K562 (cell line): ENCODE measurements around the gene CSAD. TPM values are rescaled to one million over a fixed set of nuclear protein-coding genes. Genes with fewer than 3 reads are reported as not detected.

Experiments used
- CTBP1 ChIP-seq: fragments of 450-650 bp; IDR thresholded peaks from 2 replicates; pipeline ENCODE4 v1.6.1; 2016; ENCODE audit warnings: borderline replicate concordance
- CXXC5 ChIP-seq: fragments of 250-450 bp; sonication (Bioruptor Pico); IDR thresholded peaks from 2 replicates; pipeline ENCODE4 v1.8.0; 2022; ENCODE audit warnings: inconsistent platforms, mild to moderate bottlenecking, moderate library complexity
- GABPB1 ChIP-seq: sonication (generic); formaldehyde crosslinking; IDR thresholded peaks from 2 replicates; pipeline ENCODE4 v1.8.0; 2022; ENCODE audit warnings: mild to moderate bottlenecking, missing genetic modification reagents
- KLF16 ChIP-seq: IDR thresholded peaks from 2 replicates; pipeline ENCODE4 v1.6.1; 2016; ENCODE audit warnings: antibody characterized with exemption
- POLR2A ChIP-seq: fragments of 450-650 bp; conservative IDR thresholded peaks from 2 replicates; pipeline ENCODE4 v1.6.1; 2016
- SIX5 ChIP-seq, 2 experiments: IDR thresholded peaks; 2 replicates each; pipeline ENCODE4 v1.6.1; 2011; ENCODE audit warnings: low read length in 2 of 2, borderline replicate concordance in 1 of 2, low read depth in 1 of 2, mild to moderate bottlenecking in 1 of 2, moderate library complexity in 1 of 2; ENCODE audit not compliant: insufficient read depth in 1 of 2
- SMC3 ChIP-seq: conservative IDR thresholded peaks from 2 replicates; pipeline ENCODE4 v1.6.1; 2011; ENCODE audit warnings: low read depth, low read length, improper control_type of control experiment; ENCODE audit not compliant: insufficient read depth
- SUPT5H ChIP-seq: fragments of 450-650 bp; IDR thresholded peaks from 2 replicates; pipeline ENCODE4 v1.6.1; 2016
- ZNF12 ChIP-seq: sonication (generic); formaldehyde crosslinking; IDR thresholded peaks from 2 replicates; pipeline ENCODE4 v1.4.0; 2020; ENCODE audit warnings: mild to moderate bottlenecking, missing genetic modification reagents
- polyA plus RNA-seq, 8 experiments: library from polyadenylated mRNA; depleted of rRNA in 4 of 8; stranded (reverse) in 5 of 8; unstranded in 3 of 8; fragments of >200 nt; fragmentation: Nextera tagmentation in 2 of 8; fragmentation: Illumina TruSeq in 1 of 8; extraction: Ambion mirVana in 2 of 8; extraction: Trizol in 1 of 8; gene quantifications; 2 replicates each; pipeline versions ENCODE4 v1.2.1 to v1.2.3, GENCODE V29; 2011 to 2014; ENCODE audit warnings: inconsistent platforms in 1 of 8, missing spikeins in 1 of 8
- total RNA-seq, 7 experiments: library from RNA; depleted of rRNA in 6 of 7; stranded (reverse); fragments of >200 nt in 6 of 7; fragmentation: Illumina TruSeq in 2 of 7; extraction: Trizol in 2 of 7; gene quantifications; 2 replicates each; pipeline versions ENCODE4 v1.2.1 to v1.2.3, GENCODE V29; 2011 to 2021; ENCODE audit warnings: low replicate concordance in 1 of 7
- TF ChIP-seq, protein P1 (sequence below), 2 experiments: fragments of 450-650 bp; formaldehyde crosslinking in 1 of 2; IDR thresholded peaks; 2 replicates each; pipeline versions ENCODE4 v1.4.0 to v1.6.1; 2014 to 2020; ENCODE audit warnings: mild to moderate bottlenecking in 2 of 2, borderline replicate concordance in 1 of 2, low read depth in 1 of 2
- TF ChIP-seq, protein P2 (sequence below): fragments of 450-650 bp; IDR thresholded peaks from 2 replicates; pipeline ENCODE4 v1.6.1; 2016; ENCODE audit warnings: low read depth, mild to moderate bottlenecking, moderate library complexity
- TF ChIP-seq, protein P3 (sequence below): fragments of 450-650 bp; formaldehyde crosslinking; IDR thresholded peaks from 2 replicates; pipeline ENCODE4 v1.4.0; 2020; ENCODE audit warnings: mild to moderate bottlenecking
- TF ChIP-seq, protein P4 (sequence below): fragments of 250-450 bp; sonication (Bioruptor Pico); IDR thresholded peaks from 2 replicates; pipeline ENCODE4 v1.8.0; 2022; ENCODE audit warnings: inconsistent platforms, mild to moderate bottlenecking, moderate library complexity, borderline replicate concordance
- TF ChIP-seq, protein P5 (sequence below), 3 experiments: IDR thresholded peaks in 2 of 3; conservative IDR thresholded peaks in 1 of 3; 2 replicates each; pipeline ENCODE4 v1.5.1; 2011 to 2012; ENCODE audit warnings: low read length in 3 of 3, mild to moderate bottlenecking in 3 of 3, control low read depth in 2 of 3, improper control_type of control experiment in 1 of 3, inconsistent platforms in 1 of 3, low read depth in 1 of 3, mixed read lengths in 1 of 3, moderate library complexity in 1 of 3; ENCODE audit not compliant: insufficient read depth in 2 of 3

The CSAD gene
- total and polyA plus RNA-seq, 9 of the 15 experiments (the other 6 are each of a cell fraction or from before 2014, with no cell fraction given) = 1.8 to 19.6 (median 8.1) TPM

DNA sequence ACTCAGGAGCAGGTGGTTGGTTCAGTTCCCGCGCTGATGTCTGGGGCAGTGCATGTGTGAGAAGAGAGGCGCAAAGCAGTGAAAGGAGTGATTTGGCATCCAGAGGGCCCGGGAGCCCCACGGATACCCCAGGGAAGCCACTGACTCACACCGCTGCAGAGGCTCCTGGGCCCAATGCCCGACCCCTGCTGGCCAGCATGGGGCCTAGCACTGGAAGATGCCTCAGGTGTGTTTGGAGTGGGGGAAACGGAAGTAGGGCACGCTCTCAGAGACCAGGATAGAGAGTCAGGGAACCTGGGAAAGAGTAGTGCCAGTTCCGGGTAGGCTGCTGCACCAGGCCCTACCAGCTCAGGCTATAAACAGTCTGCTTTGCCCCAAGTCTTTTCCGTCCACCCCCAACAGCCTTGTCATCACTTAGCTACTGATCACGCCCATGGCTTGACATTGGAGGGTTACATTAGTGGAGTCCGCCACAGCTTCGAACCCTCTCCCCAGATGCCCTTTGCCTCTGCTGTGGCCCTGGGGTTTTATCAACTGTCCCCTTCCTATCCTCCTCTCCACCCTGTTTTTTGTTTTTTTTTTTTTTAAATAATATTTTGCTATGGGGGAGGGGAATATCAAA, 9.5 kb upstream of the CSAD start (continued):
- TF ChIP-seq, protein P1, sequence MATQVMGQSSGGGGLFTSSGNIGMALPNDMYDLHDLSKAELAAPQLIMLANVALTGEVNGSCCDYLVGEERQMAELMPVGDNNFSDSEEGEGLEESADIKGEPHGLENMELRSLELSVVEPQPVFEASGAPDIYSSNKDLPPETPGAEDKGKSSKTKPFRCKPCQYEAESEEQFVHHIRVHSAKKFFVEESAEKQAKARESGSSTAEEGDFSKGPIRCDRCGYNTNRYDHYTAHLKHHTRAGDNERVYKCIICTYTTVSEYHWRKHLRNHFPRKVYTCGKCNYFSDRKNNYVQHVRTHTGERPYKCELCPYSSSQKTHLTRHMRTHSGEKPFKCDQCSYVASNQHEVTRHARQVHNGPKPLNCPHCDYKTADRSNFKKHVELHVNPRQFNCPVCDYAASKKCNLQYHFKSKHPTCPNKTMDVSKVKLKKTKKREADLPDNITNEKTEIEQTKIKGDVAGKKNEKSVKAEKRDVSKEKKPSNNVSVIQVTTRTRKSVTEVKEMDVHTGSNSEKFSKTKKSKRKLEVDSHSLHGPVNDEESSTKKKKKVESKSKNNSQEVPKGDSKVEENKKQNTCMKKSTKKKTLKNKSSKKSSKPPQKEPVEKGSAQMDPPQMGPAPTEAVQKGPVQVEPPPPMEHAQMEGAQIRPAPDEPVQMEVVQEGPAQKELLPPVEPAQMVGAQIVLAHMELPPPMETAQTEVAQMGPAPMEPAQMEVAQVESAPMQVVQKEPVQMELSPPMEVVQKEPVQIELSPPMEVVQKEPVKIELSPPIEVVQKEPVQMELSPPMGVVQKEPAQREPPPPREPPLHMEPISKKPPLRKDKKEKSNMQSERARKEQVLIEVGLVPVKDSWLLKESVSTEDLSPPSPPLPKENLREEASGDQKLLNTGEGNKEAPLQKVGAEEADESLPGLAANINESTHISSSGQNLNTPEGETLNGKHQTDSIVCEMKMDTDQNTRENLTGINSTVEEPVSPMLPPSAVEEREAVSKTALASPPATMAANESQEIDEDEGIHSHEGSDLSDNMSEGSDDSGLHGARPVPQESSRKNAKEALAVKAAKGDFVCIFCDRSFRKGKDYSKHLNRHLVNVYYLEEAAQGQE (IDR thresholded peaks at IDR 0.05; ENCODE audit: borderline replicate concordance) = peak; percentile 58
- TF ChIP-seq, protein P1 (CRISPR knock-in tag; IDR thresholded peaks at IDR 0.05; ENCODE audit: low read depth) = no peak
- TF ChIP-seq, protein P2, sequence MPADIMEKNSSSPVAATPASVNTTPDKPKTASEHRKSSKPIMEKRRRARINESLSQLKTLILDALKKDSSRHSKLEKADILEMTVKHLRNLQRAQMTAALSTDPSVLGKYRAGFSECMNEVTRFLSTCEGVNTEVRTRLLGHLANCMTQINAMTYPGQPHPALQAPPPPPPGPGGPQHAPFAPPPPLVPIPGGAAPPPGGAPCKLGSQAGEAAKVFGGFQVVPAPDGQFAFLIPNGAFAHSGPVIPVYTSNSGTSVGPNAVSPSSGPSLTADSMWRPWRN = no peak
- TF ChIP-seq CTBP1 = 0 out of 2 replicates have a peak, but pooled peaks have one; percentile 24
- 0 out of 2 replicates have a peak, but pooled peaks have one; percentile 13 for TF ChIP-seq KLF16
- no peak for TF ChIP-seq SIX5 (IDR thresholded peaks at IDR 0.05; ENCODE audit: borderline replicate concordance in 1 of 2, insufficient read depth in 1 of 2, low read depth in 1 of 2, low read length in 2 of 2)
- TF ChIP-seq, protein P3, sequence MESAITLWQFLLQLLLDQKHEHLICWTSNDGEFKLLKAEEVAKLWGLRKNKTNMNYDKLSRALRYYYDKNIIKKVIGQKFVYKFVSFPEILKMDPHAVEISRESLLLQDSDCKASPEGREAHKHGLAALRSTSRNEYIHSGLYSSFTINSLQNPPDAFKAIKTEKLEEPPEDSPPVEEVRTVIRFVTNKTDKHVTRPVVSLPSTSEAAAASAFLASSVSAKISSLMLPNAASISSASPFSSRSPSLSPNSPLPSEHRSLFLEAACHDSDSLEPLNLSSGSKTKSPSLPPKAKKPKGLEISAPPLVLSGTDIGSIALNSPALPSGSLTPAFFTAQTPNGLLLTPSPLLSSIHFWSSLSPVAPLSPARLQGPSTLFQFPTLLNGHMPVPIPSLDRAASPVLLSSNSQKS (CRISPR knock-in tag) = no peak
- no peak; the same call in 1 of the 2 replicates for TF ChIP-seq GABPB1 (CRISPR knock-in tag)
- TF ChIP-seq CXXC5 (CRISPR knock-in tag) = no peak
- TF ChIP-seq, protein P4, sequence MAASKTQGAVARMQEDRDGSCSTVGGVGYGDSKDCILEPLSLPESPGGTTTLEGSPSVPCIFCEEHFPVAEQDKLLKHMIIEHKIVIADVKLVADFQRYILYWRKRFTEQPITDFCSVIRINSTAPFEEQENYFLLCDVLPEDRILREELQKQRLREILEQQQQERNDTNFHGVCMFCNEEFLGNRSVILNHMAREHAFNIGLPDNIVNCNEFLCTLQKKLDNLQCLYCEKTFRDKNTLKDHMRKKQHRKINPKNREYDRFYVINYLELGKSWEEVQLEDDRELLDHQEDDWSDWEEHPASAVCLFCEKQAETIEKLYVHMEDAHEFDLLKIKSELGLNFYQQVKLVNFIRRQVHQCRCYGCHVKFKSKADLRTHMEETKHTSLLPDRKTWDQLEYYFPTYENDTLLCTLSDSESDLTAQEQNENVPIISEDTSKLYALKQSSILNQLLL (CRISPR knock-in tag) = no peak
- peak; percentile 30; the same call in 1 of the 2 replicates for TF ChIP-seq POLR2A
- TF ChIP-seq, protein P5, sequence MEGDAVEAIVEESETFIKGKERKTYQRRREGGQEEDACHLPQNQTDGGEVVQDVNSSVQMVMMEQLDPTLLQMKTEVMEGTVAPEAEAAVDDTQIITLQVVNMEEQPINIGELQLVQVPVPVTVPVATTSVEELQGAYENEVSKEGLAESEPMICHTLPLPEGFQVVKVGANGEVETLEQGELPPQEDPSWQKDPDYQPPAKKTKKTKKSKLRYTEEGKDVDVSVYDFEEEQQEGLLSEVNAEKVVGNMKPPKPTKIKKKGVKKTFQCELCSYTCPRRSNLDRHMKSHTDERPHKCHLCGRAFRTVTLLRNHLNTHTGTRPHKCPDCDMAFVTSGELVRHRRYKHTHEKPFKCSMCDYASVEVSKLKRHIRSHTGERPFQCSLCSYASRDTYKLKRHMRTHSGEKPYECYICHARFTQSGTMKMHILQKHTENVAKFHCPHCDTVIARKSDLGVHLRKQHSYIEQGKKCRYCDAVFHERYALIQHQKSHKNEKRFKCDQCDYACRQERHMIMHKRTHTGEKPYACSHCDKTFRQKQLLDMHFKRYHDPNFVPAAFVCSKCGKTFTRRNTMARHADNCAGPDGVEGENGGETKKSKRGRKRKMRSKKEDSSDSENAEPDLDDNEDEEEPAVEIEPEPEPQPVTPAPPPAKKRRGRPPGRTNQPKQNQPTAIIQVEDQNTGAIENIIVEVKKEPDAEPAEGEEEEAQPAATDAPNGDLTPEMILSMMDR (IDR thresholded peaks at IDR 0.05 in 2 of 3, conservative IDR thresholded peaks at IDR 0.05 in 1 of 3; ENCODE audit: insufficient read depth in 2 of 3, low read depth in 1 of 3, low read length in 3 of 3) = peak; percentile 77 to 93 (median 88)
- no peak for TF ChIP-seq ZNF12 (CRISPR knock-in tag)
- TF ChIP-seq SMC3 = peak; percentile 56
- TF ChIP-seq SUPT5H = 0 out of 2 replicates have a peak, but pooled peaks have one; percentile 34
